ENCODE data around the gene PUM2.

Gene PUM2

DNA sequence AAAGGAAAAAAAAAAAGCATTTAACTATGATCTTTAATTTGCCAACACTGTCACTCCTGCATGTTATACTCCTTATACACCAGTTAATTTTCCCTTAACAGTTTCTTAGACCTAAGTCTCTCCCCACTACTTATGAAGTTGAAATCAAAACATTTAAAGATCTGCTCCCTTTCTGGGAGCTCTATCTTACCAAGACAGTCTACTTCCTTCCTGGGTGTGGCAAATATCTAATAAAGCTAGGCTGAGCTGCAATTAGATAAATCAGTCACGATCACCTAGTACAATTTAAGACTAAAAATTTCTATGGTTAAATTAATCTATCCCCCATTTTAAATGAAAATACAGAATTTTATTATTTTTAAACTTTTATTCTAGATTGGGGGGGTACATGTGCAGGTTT lies 33.4 kb downstream of the PUM2 start:
- TF ChIP-seq, protein P1, sequence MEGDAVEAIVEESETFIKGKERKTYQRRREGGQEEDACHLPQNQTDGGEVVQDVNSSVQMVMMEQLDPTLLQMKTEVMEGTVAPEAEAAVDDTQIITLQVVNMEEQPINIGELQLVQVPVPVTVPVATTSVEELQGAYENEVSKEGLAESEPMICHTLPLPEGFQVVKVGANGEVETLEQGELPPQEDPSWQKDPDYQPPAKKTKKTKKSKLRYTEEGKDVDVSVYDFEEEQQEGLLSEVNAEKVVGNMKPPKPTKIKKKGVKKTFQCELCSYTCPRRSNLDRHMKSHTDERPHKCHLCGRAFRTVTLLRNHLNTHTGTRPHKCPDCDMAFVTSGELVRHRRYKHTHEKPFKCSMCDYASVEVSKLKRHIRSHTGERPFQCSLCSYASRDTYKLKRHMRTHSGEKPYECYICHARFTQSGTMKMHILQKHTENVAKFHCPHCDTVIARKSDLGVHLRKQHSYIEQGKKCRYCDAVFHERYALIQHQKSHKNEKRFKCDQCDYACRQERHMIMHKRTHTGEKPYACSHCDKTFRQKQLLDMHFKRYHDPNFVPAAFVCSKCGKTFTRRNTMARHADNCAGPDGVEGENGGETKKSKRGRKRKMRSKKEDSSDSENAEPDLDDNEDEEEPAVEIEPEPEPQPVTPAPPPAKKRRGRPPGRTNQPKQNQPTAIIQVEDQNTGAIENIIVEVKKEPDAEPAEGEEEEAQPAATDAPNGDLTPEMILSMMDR (IDR thresholded peaks at IDR 0.05; ENCODE audit: extremely low read depth, missing control alignments): no peak

DNA sequence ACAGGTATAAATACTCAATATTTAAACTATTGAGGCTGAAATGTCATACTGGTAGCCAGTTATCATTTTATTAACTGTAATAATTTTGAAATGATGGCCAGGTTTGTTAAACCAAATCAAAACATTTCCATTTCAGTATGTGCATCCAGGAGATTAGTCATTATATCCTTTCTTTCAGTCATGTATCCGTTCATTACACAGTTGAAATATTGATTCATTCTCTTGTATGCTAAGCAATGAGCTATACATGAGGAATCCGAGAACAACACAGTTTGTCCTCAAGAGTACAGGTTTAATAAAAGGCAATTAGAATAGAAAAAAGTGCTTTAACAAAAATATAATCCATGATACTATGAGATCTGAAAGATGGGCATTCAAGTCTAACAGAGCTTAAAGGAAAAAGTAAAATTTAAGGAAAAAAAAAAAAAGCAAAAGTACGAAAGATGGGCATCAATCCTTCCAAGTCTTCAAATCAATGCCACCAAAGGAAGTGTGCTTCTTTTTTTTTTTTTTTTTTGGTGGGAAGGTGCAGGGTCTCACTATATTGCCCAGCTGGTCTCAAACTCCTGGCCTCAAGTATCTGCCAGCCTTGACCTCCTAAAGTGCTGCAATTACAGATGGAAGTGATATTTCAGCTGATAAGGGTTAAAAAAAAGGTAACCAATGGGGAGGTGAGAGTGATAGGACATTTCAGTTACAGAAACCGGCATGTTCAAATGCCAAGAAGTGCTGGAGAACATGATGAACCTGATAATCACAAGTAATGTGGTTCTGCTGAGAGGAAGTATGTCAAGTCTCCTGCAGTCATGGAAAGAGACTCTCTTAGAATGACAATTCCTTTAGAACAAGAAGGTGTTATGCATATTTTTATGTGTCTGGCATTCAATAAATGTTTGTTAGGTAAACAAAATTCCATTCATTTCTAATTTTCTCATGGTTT lies 35.8 kb downstream of the PUM2 start:
- DNase-seq (ENCODE audit: low spot score): no peak
- TF ChIP-seq, protein P1 (IDR thresholded peaks at IDR 0.05; ENCODE audit: extremely low read depth, missing control alignments): no peak

More for the DNA sequence above, 33.4 kb downstream of the PUM2 start:
- no peak for DNase-seq (ENCODE audit: low spot score)

DNA sequence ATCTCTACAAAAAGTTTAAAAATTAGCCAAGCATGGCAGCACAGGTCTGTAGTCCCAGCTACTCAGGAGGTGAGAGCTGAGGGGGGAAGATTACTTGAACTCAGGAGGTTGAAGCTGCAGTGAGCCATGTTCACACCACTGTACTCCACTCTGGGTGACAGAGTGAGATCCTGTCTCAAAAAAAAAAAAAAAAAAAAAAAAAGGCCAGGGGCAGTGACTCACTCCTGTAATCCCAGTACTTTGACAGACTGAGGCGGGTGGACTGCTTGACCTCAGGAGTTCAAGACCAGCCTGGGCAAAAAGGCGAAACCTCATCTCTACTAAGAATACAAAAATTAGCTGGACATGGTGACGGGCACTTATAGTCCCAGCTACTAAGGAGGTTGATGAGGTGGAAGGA lies 37.0 kb downstream of the PUM2 start:
- DNase-seq (ENCODE audit: low spot score): no peak
- TF ChIP-seq, protein P1 (IDR thresholded peaks at IDR 0.05; ENCODE audit: extremely low read depth, missing control alignments): no peak

DNA sequence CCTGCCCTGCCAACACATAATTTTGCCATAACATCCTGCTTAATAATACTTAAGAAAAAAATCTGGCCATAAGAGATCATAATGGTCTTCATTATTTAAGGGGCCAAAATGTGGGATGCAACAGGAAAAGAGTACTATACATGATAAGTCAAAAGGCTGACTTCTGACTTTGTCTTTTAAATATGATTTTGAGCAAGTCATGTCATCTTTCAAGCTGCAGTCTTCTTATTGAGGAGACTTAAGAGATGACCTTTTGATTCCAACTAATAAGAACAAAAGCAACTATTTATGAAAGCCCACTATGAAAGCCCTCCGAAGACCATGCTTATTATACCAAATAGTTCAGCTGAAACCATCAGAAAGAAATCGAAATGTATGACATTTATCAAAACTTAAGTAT lies 41.6 kb downstream of the PUM2 start:
- TF ChIP-seq, protein P1 (IDR thresholded peaks at IDR 0.05; ENCODE audit: extremely low read depth, missing control alignments): no peak
- DNase-seq (ENCODE audit: low spot score): no peak

DNA sequence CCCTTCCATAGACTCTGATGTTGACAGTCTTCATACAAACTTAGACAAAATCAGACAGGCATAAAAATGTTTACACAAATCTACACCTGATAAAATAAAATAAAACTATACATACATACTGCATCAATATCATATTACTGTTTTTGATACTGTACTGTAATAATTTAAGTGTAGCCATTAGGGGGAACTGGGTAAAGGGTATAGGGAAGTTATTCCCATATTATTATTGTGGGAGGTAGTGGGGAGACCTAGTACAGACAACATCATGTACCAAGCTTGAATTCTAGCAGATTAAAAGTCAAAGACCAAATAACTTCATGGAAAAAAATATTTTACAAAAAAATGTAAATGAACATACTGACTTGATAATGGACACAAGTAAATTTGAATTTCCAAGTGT lies 43.3 kb downstream of the PUM2 start:
- DNase-seq (ENCODE audit: low spot score): no peak
- TF ChIP-seq, protein P1 (IDR thresholded peaks at IDR 0.05; ENCODE audit: extremely low read depth, missing control alignments): no peak

DNA sequence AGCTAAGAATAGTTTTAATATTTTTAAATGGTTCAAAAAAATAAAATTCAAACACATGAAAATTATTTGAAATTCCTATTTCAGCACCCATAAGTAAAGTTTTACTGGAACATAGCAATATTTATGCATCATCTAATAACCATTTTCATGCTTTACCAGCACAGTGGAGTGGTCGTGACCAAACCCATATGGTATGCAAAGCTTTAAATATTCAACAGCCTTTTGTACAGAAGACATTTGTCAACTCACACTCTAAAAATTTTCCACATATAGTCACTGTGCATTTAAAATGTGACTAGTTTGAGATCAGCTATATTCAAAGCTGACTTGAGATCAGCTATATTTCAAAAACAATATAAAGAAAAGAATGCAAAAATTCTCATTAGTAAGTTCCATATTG lies 46.2 kb downstream of the PUM2 start:
- DNase-seq (ENCODE audit: low spot score): no peak
- TF ChIP-seq, protein P1 (IDR thresholded peaks at IDR 0.05; ENCODE audit: extremely low read depth, missing control alignments): no peak

DNA sequence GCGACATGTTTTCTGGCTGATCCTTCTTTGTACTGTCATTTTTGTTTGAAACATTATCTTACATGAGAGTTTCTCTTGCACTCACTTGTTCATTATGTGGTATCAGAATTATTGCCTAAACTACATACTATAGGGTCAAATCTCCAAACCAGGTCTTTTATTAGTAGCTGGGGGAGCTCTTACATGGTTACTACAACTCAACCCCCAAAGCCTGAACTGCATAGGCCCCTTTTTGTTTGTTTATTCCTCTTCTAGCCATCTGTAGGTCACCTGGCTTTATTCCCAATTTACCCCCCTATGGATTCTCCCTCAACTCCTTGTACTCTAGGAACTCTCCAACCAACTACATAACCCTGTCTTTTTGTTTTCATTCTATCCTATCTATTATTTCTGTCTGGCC lies 46.7 kb downstream of the PUM2 start:
- TF ChIP-seq, protein P1 (IDR thresholded peaks at IDR 0.05; ENCODE audit: extremely low read depth, missing control alignments): no peak
- DNase-seq (ENCODE audit: low spot score): no peak
